Thoracic aorta (tissue), 2 donors: ENCODE results near the gene FTO. TPM values are rescaled to one million over a fixed set of nuclear protein-coding genes. Genes with fewer than 3 reads are reported as not detected.

Experiments used
- ATAC-seq: fragments of 150-250 bp; one replicate; pipeline ENCODE4 v1.8.0; 2017; ENCODE audit warnings: low read depth; ENCODE audit not compliant: insufficient number of reproducible peaks, low FRiP score
- DNase-seq: peaks from one replicate; pipeline ENCODE4 v3.0.0-alpha.2; 2020; ENCODE audit warnings: low spot score
- H3K27ac ChIP-seq, 2 donors: fragments of 200-600 bp; sonication (generic); 1 replicate in 1 of 2; 2 replicates in 1 of 2; pipeline ENCODE4 v1.5.1; 2016; ENCODE audit warnings: mild to moderate bottlenecking in 2 of 2, moderate library complexity in 2 of 2
- H3K27me3 ChIP-seq: fragments of 200-600 bp; sonication (generic); replicated peaks from 2 replicates; pipeline ENCODE4 v1.6.0; 2016; ENCODE audit warnings: mild to moderate bottlenecking; ENCODE audit not compliant: insufficient read depth
- H3K36me3 ChIP-seq: fragments of 200-600 bp; sonication (generic); one replicate; pipeline ENCODE4 v1.5.1; 2016
- H3K4me1 ChIP-seq, 2 donors: fragments of 200-600 bp; sonication (generic); 1 replicate in 1 of 2; 2 replicates in 1 of 2; pipeline versions ENCODE4 v1.5.1 to v1.6.0; 2016; ENCODE audit warnings: low read depth in 2 of 2, mild to moderate bottlenecking in 1 of 2; ENCODE audit not compliant: control insufficient read depth in 1 of 2
- H3K4me3 ChIP-seq: fragments of 200-600 bp; sonication (generic); 2 replicates; pipeline ENCODE4 v1.5.1; 2016; ENCODE audit warnings: mild to moderate bottlenecking
- H3K9me3 ChIP-seq: fragments of 200-600 bp; sonication (generic); 2 replicates; pipeline ENCODE4 v1.5.1; 2016
- CTCF ChIP-seq: fragments of 200-600 bp; sonication (generic); IDR thresholded peaks from one replicate; pipeline ENCODE4 v1.5.1; 2019; ENCODE audit warnings: antibody characterized with exemption
- total RNA-seq, 2 donors: library from RNA; depleted of rRNA; stranded (reverse); fragments of >200 nt; gene quantifications; one replicate each; pipeline versions ENCODE4 v1.1.0 to v1.2.3, GENCODE V29; 2016

FTO gene
- total RNA-seq, 2 donors from 2014 or later: 99.6 to 103 TPM

GRCh38 chr16:53966821-53967571 is 263.0 kb downstream of the FTO start:
- no peak for ATAC-seq
- TF ChIP-seq CTCF: no peak
- H3K27ac ChIP-seq: no peak overlapping the region
- H3K36me3 ChIP-seq: no peaks in the 10 kb centered on the region
- no peak for DNase-seq
- H3K4me3 ChIP-seq: no peak overlapping the region
- peaks cover 0 to 12% of the 10 kb centered on the region in 2 donors for H3K4me1 ChIP-seq
- H3K27me3 ChIP-seq: no peaks in the 10 kb centered on the region
- H3K9me3 ChIP-seq: no peaks in the 10 kb centered on the region

- Histone ChIP-seq H3K4me3 (no peak overlapping the region), H3K4me1 (peaks cover 0 to 12% of the 10 kb centered on the region in 2 donors), H3K9me3 (no peaks in the 10 kb centered on the region), H3K27me3 (no peaks in the 10 kb centered on the region), H3K36me3 (no peaks in the 10 kb centered on the region), H3K27ac (no peak overlapping the region)
- ATAC-seq (no peak), DNase-seq (no peak)
- no peak for TF ChIP-seq CTCF
These were observed 263.6 kb downstream of the FTO start for GRCh38 chr16:53967572-53967971.

- no peak overlapping the region for H3K4me3 ChIP-seq
- H3K27ac ChIP-seq: no peak overlapping the region
- ATAC-seq (no peak), DNase-seq (no peak)
- peaks cover 0 to 12% of the 10 kb centered on the region in 2 donors for H3K4me1 ChIP-seq
- no peak for TF ChIP-seq CTCF
- H3K27me3 ChIP-seq: no peaks in the 10 kb centered on the region
- H3K36me3 ChIP-seq: no peaks in the 10 kb centered on the region
- no peaks in the 10 kb centered on the region for H3K9me3 ChIP-seq
These were observed 264.5 kb downstream of the FTO start for GRCh38 chr16:53968454-53968853.

- H3K27ac ChIP-seq: no peak overlapping the region
- H3K27me3 ChIP-seq: no peaks in the 10 kb centered on the region
- DNase-seq: no peak
- no peak for ATAC-seq
- no peak for TF ChIP-seq CTCF
- H3K4me1 ChIP-seq: peaks cover 0 to 12% of the 10 kb centered on the region in 2 donors
- H3K36me3 ChIP-seq: no peaks in the 10 kb centered on the region
- H3K9me3 ChIP-seq: no peaks in the 10 kb centered on the region
- H3K4me3 ChIP-seq: no peak overlapping the region
These were observed 264.9 kb downstream of the FTO start for GRCh38 chr16:53968896-53969295.

GRCh38 chr16:53971616-53972015 is 267.7 kb downstream of the FTO start:
- no peaks in the 10 kb centered on the region for H3K27me3 ChIP-seq
- no peak for ATAC-seq
- no peak overlapping the region for H3K4me3 ChIP-seq
- DNase-seq: no peak
- no peaks in the 10 kb centered on the region for H3K9me3 ChIP-seq
- peaks cover 0 to 2% of the 10 kb centered on the region in 2 donors for H3K4me1 ChIP-seq
- no peaks in the 10 kb centered on the region for H3K36me3 ChIP-seq
- TF ChIP-seq CTCF: no peak
- H3K27ac ChIP-seq: no peak overlapping the region
